Measurements from ENCODE around the gene SPAG9. TPM values are rescaled to one million over a fixed set of nuclear protein-coding genes. Genes with fewer than 3 reads are reported as not detected.
"Not testable (repeated sequence)": the region's sequence is repeated elsewhere in the genome, so short reads cannot be mapped to it uniquely, and the experiment has no call there.

Gene SPAG9
- total RNA-seq, 1 donor from 2014 or later: 44.1 TPM

DNA sequence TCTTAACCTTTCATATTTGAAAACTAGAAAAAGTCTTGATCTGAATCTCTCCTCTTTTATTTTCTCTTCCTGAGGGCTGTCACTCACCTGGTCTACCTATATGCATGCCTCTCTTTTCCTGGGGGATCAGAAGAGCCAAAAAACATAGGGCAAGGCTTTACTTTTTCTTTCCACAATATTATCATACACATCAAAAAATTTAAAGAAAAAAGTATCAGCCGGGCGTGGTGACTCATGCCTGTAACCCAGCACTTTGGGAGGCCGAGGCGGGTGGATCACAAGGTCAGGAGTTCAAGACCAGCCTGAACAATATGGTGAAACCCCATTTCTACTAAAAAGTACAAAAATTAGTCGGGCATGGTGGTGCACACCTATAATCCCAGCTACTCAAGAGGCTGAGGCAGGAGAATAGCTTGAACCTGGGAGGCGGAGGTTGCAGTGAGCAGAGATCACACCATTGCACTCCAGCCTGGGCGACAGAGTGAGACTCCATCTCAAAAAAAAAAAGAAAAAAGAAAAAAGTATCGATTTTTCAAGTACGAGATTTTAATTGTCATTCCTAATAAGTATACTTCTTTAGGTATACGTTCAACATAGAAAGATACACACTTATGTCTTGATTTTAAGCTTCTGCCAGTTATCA is 1.9 kb upstream of the SPAG9 start:
- H3K4me1 Mint-ChIP-seq (ENCODE audit: low read depth): peaks cover 40% of the 10 kb centered on the region
- H3K9me3 Mint-ChIP-seq; intact Hi-C loops (cut with micrococcal nuclease); DNase-seq (ENCODE audit: low spot score); H3K27me3 Mint-ChIP-seq (ENCODE audit: insufficient read depth); H3K36me3 Mint-ChIP-seq (ENCODE audit: low read depth): not testable (repeated sequence)
- peak overlapping the region; percentile 88 for H3K4me3 Mint-ChIP-seq
- peak overlapping the region; percentile 99 for H3K27ac Mint-ChIP-seq

- intact Hi-C loops (cut with micrococcal nuclease): loop anchor here (1.0 to 2.0 kb wide), 7 partner anchors 25 to 415 kb away; partner anchors contain the start of genes ANKRD40, NME1 and NME2
- peaks cover 5% of the 10 kb centered on the region for H3K36me3 Mint-ChIP-seq (ENCODE audit: low read depth)
These were observed 1.2 kb upstream of the SPAG9 start for GRCh38 chr17:51121620-51122472.

DNA sequence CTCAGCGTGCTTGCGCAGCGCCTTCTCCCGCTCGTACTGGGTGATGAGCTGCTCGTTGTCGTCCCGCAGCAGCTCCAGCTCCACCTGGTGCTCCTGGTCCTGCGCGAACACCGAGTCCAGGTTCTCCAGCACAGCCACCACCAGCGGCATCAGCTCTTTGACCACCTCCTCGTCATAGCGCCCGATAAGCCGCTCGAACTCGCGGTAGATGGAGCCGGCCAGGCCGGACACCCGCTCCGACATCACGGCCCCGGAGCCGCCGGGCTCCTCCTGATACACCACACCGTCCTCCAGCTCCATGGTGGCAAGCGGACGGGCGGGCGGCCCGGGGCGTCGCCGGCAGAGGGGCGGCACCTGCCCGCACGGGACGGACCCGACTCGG is 320 bp downstream of the SPAG9 start:
- Mint-ChIP-seq H3K36me3 (ENCODE audit: low read depth) (peaks cover 5% of the 10 kb centered on the region), H3K4me3 (peak overlapping the region; percentile 97), H3K4me1 (ENCODE audit: low read depth) (peaks cover 60% of the 10 kb centered on the region), H3K9me3 (no peaks in the 10 kb centered on the region), H3K27me3 (ENCODE audit: insufficient read depth) (no peaks in the 10 kb centered on the region), H3K27ac (peak overlapping the region; percentile 96)
- DNase-seq (ENCODE audit: low spot score): no peak
- intact Hi-C loops (cut with micrococcal nuclease): loop anchor here (1.0 to 2.0 kb wide), 2 partner anchors 90 to 140 kb away; partner anchors contain the start of genes MBTD1 and UTP18

More at GRCh38 chr17:51121620-51122472, 1.2 kb upstream of the SPAG9 start:
- H3K4me1 Mint-ChIP-seq (ENCODE audit: low read depth): peaks cover 46% of the 10 kb centered on the region
- peaks cover 2% of the 10 kb centered on the region for H3K27me3 Mint-ChIP-seq (ENCODE audit: insufficient read depth)
- DNase-seq (ENCODE audit: low spot score): peak; percentile 68
- peak overlapping the region; percentile 88 for H3K4me3 Mint-ChIP-seq
- peak overlapping the region; percentile 99 for H3K27ac Mint-ChIP-seq
- H3K9me3 Mint-ChIP-seq: no peaks in the 10 kb centered on the region

DNA sequence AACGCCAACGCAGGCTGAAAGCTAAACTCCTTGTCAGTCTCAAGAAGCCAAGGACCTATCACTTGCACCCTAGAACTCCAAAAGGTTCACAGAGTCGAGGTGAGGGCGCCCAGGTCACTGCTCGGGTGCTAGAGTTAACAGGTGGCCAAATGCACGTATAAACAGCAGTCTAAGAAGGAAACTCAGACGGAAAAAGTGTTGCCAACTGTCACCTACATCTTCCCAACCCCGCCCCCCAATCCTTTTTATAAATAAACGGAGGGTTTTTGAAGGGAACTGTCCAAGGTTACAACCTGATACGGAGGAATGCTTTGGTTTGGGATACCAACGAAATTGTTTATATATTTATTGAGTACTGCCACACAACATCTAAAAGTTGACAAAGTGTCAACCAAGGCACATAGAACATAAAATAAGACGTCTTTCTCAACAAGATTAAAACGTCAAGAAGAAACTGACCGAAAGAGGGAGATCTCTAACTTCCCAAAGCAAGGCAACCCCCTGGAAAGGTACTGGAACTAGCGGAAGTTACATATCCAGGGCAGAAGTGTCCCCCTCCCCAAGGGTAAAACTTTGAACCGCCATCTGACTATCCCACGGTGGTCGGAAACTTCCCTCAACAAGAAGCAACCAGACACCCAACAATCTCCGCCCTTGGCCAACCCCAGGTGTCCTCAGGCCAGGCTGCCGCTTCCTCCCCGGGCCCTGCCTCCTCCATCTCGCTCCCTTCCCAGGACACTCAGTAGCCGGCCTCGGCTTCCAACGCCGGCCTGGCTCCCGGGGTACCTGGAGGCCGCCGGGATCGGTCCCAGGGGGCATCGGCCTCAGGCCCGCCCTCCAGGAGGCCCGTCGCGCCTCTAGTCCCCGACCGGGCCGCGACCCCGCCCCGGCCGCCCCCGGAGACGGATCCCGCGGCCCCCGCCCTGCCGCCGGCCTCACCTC is 982 bp downstream of the SPAG9 start:
- no peaks in the 10 kb centered on the region for H3K27me3 Mint-ChIP-seq (ENCODE audit: insufficient read depth)
- DNase-seq (ENCODE audit: low spot score): peak; percentile 45
- H3K4me3 Mint-ChIP-seq: peak overlapping the region; percentile 97
- intact Hi-C loops (cut with micrococcal nuclease): loop anchor here (1.0 to 2.0 kb wide), 3 partner anchors 23 to 141 kb away; partner anchors contain the start of genes MBTD1 and UTP18
- peaks cover 66% of the 10 kb centered on the region for H3K4me1 Mint-ChIP-seq (ENCODE audit: low read depth)
- peaks cover 5% of the 10 kb centered on the region for H3K36me3 Mint-ChIP-seq (ENCODE audit: low read depth)
- H3K9me3 Mint-ChIP-seq: no peaks in the 10 kb centered on the region
- peak overlapping the region; percentile 97 for H3K27ac Mint-ChIP-seq

DNA sequence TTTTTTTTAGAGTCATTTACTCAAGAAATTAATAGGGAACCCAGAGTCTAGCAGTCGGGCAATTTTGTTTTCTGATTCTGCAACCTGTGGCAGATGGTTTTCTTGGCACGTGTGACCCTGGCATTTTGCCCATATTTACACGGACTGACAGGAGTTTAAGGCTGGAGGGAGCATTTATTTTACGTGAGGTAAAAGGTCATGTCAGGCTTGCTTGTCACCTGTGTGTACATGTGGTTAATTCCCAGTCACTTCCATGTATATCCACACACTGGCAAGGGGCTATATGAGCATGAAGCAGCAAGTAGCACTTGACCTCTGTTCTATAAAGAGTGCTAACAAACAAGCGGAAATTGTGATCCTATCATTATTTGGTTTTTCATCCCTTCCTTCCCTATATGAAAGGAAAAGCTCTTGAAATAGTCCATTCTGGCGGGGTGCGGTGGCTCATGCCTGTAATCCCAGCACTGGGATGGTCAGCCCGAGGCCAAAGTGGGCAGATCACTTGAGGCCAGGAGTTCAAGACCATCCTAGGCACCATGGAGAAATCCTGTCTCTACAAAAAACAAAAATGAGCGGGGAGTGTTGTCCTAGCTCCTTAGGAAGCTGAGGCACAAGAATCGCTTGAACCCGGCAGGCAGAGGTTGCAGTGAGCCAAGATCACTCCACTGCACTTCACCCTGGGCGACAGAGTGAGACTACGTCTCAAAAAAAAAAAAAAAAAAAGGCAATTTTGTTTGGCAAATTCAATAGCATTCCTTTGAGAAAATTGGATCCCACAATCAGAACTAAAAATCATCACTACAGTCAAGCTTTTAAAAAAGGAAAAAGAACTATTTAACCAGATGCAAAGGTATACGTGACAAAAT is 2.1 kb downstream of the SPAG9 start:
- Mint-ChIP-seq H3K9me3 (no peaks in the 10 kb centered on the region), H3K36me3 (ENCODE audit: low read depth) (peaks cover 5% of the 10 kb centered on the region), H3K27me3 (ENCODE audit: insufficient read depth) (no peaks in the 10 kb centered on the region), H3K4me3 (peak overlapping the region; percentile 97), H3K27ac (peak overlapping the region; percentile 7), H3K4me1 (ENCODE audit: low read depth) (peaks cover 66% of the 10 kb centered on the region)
- DNase-seq (ENCODE audit: low spot score): no peak
- intact Hi-C loops (cut with micrococcal nuclease): loop anchor here (2.0 kb wide), 1 partner anchor 22 kb away; no protein-coding TSS in a partner anchor

DNA sequence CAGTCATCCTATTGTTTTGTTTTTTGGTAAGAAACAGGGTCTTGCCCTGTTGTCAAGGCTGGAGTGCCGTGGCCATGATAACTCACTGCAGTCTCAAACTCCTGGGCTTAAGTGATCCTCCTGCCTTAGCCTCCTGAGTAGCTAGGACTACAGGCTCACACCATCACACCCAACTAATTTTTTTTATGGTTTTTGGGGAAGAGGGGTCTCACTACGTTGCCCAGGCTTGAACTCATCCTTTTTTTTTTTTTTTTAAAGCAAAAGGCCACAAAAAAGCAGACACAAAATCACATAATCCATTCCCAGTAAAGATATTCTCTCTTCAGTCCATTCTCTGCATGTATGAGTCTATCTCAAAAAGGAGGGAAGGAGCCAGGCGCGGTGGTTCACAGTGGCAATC is 5.5 kb downstream of the SPAG9 start:
- Mint-ChIP-seq H3K36me3 (ENCODE audit: low read depth) (peaks cover 9% of the 10 kb centered on the region), H3K4me1 (ENCODE audit: low read depth) (peaks cover 48% of the 10 kb centered on the region), H3K9me3 (no peaks in the 10 kb centered on the region), H3K27me3 (ENCODE audit: insufficient read depth) (no peaks in the 10 kb centered on the region), H3K4me3 (no peak overlapping the region), H3K27ac (no peak overlapping the region)
- DNase-seq (ENCODE audit: low spot score): no peak
- intact Hi-C loops (cut with micrococcal nuclease): no loop called here

- H3K4me3 Mint-ChIP-seq; H3K27ac Mint-ChIP-seq; H3K36me3 Mint-ChIP-seq (ENCODE audit: low read depth); DNase-seq (ENCODE audit: low spot score); H3K9me3 Mint-ChIP-seq; H3K27me3 Mint-ChIP-seq (ENCODE audit: insufficient read depth); intact Hi-C loops (cut with micrococcal nuclease): not testable (repeated sequence)
- peaks cover 25% of the 10 kb centered on the region for H3K4me1 Mint-ChIP-seq (ENCODE audit: low read depth)
These were observed 8.1 kb downstream of the SPAG9 start for GRCh38 chr17:51112303-51113222.

- Mint-ChIP-seq H3K27ac (no peak overlapping the region), H3K4me1 (ENCODE audit: low read depth) (peaks cover 12% of the 10 kb centered on the region), H3K36me3 (ENCODE audit: low read depth) (peaks cover 9% of the 10 kb centered on the region), H3K9me3 (no peaks in the 10 kb centered on the region), H3K27me3 (ENCODE audit: insufficient read depth) (no peaks in the 10 kb centered on the region), H3K4me3 (no peak overlapping the region)
- DNase-seq (ENCODE audit: low spot score): no peak
- intact Hi-C loops (cut with micrococcal nuclease): no loop called here
These were observed 12.9 kb downstream of the SPAG9 start for GRCh38 chr17:51107778-51108177.

DNA sequence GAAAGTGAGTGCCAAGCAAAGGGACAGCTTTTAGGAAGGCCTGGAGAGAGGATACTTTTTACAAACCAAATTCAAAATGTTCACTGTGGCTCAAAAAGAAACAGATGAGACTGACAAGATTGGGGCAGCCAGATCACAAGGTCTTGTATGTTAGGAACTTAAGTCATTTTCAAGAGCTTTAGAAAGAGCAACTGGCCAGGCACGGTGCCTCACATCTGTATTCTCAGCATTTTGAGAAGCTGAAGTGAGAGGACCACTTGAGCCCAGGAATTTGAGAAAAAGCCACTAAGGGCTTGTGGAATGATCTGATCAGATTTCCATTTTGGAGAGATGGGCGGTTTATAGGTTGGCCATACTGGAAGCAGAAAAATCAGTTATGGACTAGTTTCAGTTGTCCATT is 17.2 kb downstream of the SPAG9 start:
- Mint-ChIP-seq H3K4me3 (no peak overlapping the region), H3K27ac (no peak overlapping the region), H3K4me1 (ENCODE audit: low read depth) (peaks cover 12% of the 10 kb centered on the region), H3K27me3 (ENCODE audit: insufficient read depth) (no peaks in the 10 kb centered on the region), H3K9me3 (no peaks in the 10 kb centered on the region), H3K36me3 (ENCODE audit: low read depth) (peaks cover 5% of the 10 kb centered on the region)
- intact Hi-C loops (cut with micrococcal nuclease): no loop called here
- no peak for DNase-seq (ENCODE audit: low spot score)

DNA sequence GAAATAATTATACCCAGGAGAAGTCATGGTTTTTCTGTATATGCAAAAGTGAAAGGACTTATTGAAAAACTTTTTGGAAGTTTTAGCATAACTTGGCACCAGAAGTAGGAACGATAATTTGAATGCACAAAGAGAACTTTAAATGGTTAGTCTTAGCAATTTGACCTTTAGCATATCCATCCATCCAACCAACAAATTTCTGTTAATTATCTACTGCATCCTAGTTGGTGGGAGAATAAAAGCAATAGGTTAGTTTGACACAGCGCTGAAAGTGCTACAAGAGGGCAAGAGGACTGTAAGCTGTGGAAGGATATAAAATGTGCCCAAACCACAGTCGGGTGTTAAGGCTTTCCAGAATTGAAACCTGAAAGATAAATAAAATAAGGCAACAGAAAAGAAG is 17.6 kb downstream of the SPAG9 start:
- no peak for DNase-seq (ENCODE audit: low spot score)
- Mint-ChIP-seq H3K27ac (no peak overlapping the region), H3K4me1 (ENCODE audit: low read depth) (peaks cover 14% of the 10 kb centered on the region), H3K36me3 (ENCODE audit: low read depth) (peaks cover 6% of the 10 kb centered on the region), H3K4me3 (no peak overlapping the region), H3K27me3 (ENCODE audit: insufficient read depth) (no peaks in the 10 kb centered on the region), H3K9me3 (no peaks in the 10 kb centered on the region)
- intact Hi-C loops (cut with micrococcal nuclease): no loop called here
